ENCODE data around the gene PI4K2B. TPM values are rescaled to one million over a fixed set of nuclear protein-coding genes. Genes with fewer than 3 reads are reported as not detected.

Gene PI4K2B
- total and polyA plus RNA-seq, 10 of the 15 experiments (the other 5 are each of a cell fraction or from before 2014, with no cell fraction given), result 12.9 to 55.3 (median 40.7) TPM

DNA sequence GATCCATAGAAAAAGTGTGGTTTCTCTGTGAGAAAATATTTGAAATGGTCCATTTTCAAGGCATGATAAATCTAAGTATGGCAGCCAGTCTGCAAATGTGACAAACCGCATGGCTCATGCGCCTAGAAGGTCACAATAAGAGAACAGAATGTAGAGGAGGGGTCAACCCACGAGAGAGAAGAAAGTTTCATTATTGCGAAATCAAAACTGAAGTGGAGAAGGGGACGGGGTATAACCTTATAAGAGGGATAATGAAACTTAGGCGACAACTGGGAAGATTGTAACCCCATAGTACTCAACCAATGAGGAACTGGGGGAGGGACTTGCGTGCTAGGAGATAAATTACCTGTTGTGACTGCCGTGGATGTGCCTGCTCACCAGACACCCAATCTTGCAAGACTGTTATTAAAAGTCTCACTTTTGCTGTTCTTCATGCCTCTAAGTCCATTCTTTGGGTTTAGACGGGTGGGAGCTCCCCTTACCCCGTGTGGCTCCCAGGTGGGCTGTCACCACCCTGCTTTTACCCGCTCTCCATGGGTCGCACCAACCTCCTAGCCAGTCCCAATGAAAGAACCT, 57.4 kb downstream of the PI4K2B start (continued):
- TF ChIP-seq, protein P1, sequence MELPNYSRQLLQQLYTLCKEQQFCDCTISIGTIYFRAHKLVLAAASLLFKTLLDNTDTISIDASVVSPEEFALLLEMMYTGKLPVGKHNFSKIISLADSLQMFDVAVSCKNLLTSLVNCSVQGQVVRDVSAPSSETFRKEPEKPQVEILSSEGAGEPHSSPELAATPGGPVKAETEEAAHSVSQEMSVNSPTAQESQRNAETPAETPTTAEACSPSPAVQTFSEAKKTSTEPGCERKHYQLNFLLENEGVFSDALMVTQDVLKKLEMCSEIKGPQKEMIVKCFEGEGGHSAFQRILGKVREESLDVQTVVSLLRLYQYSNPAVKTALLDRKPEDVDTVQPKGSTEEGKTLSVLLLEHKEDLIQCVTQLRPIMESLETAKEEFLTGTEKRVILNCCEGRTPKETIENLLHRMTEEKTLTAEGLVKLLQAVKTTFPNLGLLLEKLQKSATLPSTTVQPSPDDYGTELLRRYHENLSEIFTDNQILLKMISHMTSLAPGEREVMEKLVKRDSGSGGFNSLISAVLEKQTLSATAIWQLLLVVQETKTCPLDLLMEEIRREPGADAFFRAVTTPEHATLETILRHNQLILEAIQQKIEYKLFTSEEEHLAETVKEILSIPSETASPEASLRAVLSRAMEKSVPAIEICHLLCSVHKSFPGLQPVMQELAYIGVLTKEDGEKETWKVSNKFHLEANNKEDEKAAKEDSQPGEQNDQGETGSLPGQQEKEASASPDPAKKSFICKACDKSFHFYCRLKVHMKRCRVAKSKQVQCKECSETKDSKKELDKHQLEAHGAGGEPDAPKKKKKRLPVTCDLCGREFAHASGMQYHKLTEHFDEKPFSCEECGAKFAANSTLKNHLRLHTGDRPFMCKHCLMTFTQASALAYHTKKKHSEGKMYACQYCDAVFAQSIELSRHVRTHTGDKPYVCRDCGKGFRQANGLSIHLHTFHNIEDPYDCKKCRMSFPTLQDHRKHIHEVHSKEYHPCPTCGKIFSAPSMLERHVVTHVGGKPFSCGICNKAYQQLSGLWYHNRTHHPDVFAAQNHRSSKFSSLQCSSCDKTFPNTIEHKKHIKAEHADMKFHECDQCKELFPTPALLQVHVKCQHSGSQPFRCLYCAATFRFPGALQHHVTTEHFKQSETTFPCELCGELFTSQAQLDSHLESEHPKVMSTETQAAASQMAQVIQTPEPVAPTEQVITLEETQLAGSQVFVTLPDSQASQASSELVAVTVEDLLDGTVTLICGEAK (IDR thresholded peaks at IDR 0.05; ENCODE audit: borderline replicate concordance), result no peak
- TF ChIP-seq SMAD5 (IDR thresholded peaks at IDR 0.05; ENCODE audit: low read depth) (no peak), CEBPB (IDR thresholded peaks at IDR 0.05; ENCODE audit: borderline replicate concordance in 1 of 2, low read depth in 2 of 2, low read length in 2 of 2) (no peak), CHD4 (IDR thresholded peaks at IDR 0.05) (no peak), YY1 (IDR thresholded peaks at IDR 0.05; ENCODE audit: low read depth, low read length) (no peak)
- TF ChIP-seq, protein P2, sequence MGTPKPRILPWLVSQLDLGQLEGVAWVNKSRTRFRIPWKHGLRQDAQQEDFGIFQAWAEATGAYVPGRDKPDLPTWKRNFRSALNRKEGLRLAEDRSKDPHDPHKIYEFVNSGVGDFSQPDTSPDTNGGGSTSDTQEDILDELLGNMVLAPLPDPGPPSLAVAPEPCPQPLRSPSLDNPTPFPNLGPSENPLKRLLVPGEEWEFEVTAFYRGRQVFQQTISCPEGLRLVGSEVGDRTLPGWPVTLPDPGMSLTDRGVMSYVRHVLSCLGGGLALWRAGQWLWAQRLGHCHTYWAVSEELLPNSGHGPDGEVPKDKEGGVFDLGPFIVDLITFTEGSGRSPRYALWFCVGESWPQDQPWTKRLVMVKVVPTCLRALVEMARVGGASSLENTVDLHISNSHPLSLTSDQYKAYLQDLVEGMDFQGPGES (IDR thresholded peaks at IDR 0.05), result no peak
- TF ChIP-seq, protein P3, sequence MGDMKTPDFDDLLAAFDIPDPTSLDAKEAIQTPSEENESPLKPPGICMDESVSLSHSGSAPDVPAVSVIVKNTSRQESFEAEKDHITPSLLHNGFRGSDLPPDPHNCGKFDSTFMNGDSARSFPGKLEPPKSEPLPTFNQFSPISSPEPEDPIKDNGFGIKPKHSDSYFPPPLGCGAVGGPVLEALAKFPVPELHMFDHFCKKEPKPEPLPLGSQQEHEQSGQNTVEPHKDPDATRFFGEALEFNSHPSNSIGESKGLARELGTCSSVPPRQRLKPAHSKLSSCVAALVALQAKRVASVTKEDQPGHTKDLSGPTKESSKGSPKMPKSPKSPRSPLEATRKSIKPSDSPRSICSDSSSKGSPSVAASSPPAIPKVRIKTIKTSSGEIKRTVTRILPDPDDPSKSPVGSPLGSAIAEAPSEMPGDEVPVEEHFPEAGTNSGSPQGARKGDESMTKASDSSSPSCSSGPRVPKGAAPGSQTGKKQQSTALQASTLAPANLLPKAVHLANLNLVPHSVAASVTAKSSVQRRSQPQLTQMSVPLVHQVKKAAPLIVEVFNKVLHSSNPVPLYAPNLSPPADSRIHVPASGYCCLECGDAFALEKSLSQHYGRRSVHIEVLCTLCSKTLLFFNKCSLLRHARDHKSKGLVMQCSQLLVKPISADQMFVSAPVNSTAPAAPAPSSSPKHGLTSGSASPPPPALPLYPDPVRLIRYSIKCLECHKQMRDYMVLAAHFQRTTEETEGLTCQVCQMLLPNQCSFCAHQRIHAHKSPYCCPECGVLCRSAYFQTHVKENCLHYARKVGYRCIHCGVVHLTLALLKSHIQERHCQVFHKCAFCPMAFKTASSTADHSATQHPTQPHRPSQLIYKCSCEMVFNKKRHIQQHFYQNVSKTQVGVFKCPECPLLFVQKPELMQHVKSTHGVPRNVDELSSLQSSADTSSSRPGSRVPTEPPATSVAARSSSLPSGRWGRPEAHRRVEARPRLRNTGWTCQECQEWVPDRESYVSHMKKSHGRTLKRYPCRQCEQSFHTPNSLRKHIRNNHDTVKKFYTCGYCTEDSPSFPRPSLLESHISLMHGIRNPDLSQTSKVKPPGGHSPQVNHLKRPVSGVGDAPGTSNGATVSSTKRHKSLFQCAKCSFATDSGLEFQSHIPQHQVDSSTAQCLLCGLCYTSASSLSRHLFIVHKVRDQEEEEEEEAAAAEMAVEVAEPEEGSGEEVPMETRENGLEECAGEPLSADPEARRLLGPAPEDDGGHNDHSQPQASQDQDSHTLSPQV (IDR thresholded peaks at IDR 0.05), result no peak
- TF ChIP-seq, protein P4, sequence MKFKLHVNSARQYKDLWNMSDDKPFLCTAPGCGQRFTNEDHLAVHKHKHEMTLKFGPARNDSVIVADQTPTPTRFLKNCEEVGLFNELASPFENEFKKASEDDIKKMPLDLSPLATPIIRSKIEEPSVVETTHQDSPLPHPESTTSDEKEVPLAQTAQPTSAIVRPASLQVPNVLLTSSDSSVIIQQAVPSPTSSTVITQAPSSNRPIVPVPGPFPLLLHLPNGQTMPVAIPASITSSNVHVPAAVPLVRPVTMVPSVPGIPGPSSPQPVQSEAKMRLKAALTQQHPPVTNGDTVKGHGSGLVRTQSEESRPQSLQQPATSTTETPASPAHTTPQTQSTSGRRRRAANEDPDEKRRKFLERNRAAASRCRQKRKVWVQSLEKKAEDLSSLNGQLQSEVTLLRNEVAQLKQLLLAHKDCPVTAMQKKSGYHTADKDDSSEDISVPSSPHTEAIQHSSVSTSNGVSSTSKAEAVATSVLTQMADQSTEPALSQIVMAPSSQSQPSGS (IDR thresholded peaks at IDR 0.05; ENCODE audit: low read length), result no peak
